H1 (cell line): ENCODE data around the gene CCDC178. TPM values are rescaled to one million over a fixed set of nuclear protein-coding genes. Genes with fewer than 3 reads are reported as not detected.

Source experiments
- CTCF ChIA-PET: fragments of 300-600 bp; sonication (Branson Sonifier 250); formaldehyde crosslinking; loops from one replicate; lab custom pipeline; 2021; ENCODE audit not compliant: partially characterized antibody; lab: Charles Lee
- POLR2A ChIA-PET: fragments of 300-600 bp; sonication (Branson Sonifier 250); formaldehyde crosslinking; loops from one replicate; lab custom pipeline; 2021; ENCODE audit warnings: inconsistent platforms; ENCODE audit not compliant: partially characterized antibody; lab: Charles Lee
- DNase-seq, 2 experiments: peaks; one replicate each; pipeline versions ENCODE4 v3.0.0 to v3.0.0-alpha.2; 2010 to 2022; ENCODE audit warnings: low spot score in 2 of 2, low read depth in 1 of 2, mixed read lengths in 1 of 2
- FAIRE-seq: peaks from 2 replicates; lab custom pipeline; 2011; peaks lifted over from hg19 to GRCh38; lab: Jason Lieb, UNC
- H2AFZ ChIP-seq: 2 replicates; pipeline ENCODE4 v1.8.1; 2012; ENCODE audit warnings: low read length, inconsistent platforms
- H2AK5ac ChIP-seq: 2 replicates; pipeline ENCODE4 v1.6.1; 2013; ENCODE audit warnings: low read depth, low read length
- H2BK120ac ChIP-seq: replicated peaks from 2 replicates; pipeline ENCODE3; 2013; ENCODE audit warnings: low read depth, low read length, inconsistent platforms
- H2BK12ac ChIP-seq: 2 replicates; pipeline ENCODE4 v1.6.1; 2013; ENCODE audit warnings: low read depth, low read length
- H2BK15ac ChIP-seq: 2 replicates; pipeline ENCODE4 v1.6.1; 2013; ENCODE audit warnings: low read length
- H2BK20ac ChIP-seq: 2 replicates; pipeline ENCODE4 v1.6.1; 2013; ENCODE audit warnings: low read length
- H2BK5ac ChIP-seq: 2 replicates; pipeline ENCODE4 v1.6.1; 2013; ENCODE audit warnings: low read depth, low read length
- H3K14ac ChIP-seq: 2 replicates; pipeline ENCODE4 v1.6.1; 2013; ENCODE audit warnings: inconsistent platforms; ENCODE audit not compliant: insufficient read length
- H3K18ac ChIP-seq: 2 replicates; pipeline ENCODE4 v1.6.1; 2013; ENCODE audit warnings: low read length; ENCODE audit errors: extremely low read depth
- H3K23ac ChIP-seq: 2 replicates; pipeline ENCODE4 v1.6.1; 2013; ENCODE audit warnings: inconsistent platforms; ENCODE audit not compliant: insufficient read length
- H3K23me2 ChIP-seq: 2 replicates; pipeline ENCODE4 v1.6.1; 2013; ENCODE audit warnings: low read depth, low read length
- H3K27ac ChIP-seq: 2 replicates; pipeline ENCODE4 v1.6.1; 2011; ENCODE audit warnings: low read depth, low read length, inconsistent platforms
- H3K27me3 ChIP-seq, 4 experiments: replicated peaks in 1 of 4; 1 replicate in 1 of 4; 2 replicates in 3 of 4; pipeline versions ENCODE4 v1.6.1 to v1.8.1; 2011 to 2013; ENCODE audit warnings: low read length in 3 of 4, mild to moderate bottlenecking in 3 of 4, inconsistent platforms in 2 of 4, mixed read lengths in 2 of 4, moderate library complexity in 1 of 4; ENCODE audit not compliant: control insufficient read depth in 3 of 4, insufficient read depth in 3 of 4; ENCODE audit errors: extremely low read depth in 1 of 4
- H3K36me3 ChIP-seq, 4 experiments: 2 replicates each; pipeline versions ENCODE4 v1.6.1 to v1.8.1; 2011 to 2013; ENCODE audit warnings: mild to moderate bottlenecking in 4 of 4, low read length in 3 of 4, moderate library complexity in 2 of 4, control low read depth in 1 of 4, inconsistent platforms in 1 of 4; ENCODE audit not compliant: insufficient read depth in 4 of 4, control insufficient read depth in 2 of 4
- H3K4ac ChIP-seq: replicated peaks from 2 replicates; pipeline ENCODE3; 2013; ENCODE audit warnings: low read length, low read depth, mixed read lengths, inconsistent platforms; ENCODE audit not compliant: insufficient read length
- H3K4me1 ChIP-seq, 4 experiments: replicated peaks in 1 of 4; 1 replicate in 1 of 4; 2 replicates in 3 of 4; pipeline versions ENCODE4 v1.6.1 to v1.8.1; 2011 to 2013; ENCODE audit warnings: low read length in 3 of 4, inconsistent platforms in 2 of 4, mixed read lengths in 1 of 4; ENCODE audit not compliant: insufficient read depth in 4 of 4, control insufficient read depth in 3 of 4
- H3K4me2 ChIP-seq, 2 experiments: 2 replicates each; pipeline versions ENCODE4 v1.6.1 to v1.8.1; 2011 to 2013; ENCODE audit warnings: low read depth in 2 of 2, low read length in 2 of 2, control low read depth in 1 of 2, inconsistent platforms in 1 of 2, mild to moderate bottlenecking in 1 of 2; ENCODE audit not compliant: insufficient read depth in 1 of 2
- H3K4me3 ChIP-seq, 4 experiments: fragments of 200-600, 300-600 bp in 1 of 4; sonication (generic), shearing (Covaris generic), sonication (Bioruptor Twin) in 1 of 4; 2 replicates each; pipeline versions ENCODE4 v1.5.1 to v1.8.1; 2011 to 2016; ENCODE audit warnings: low read length in 4 of 4, low read depth in 3 of 4, control low read depth in 2 of 4, inconsistent platforms in 2 of 4, mild to moderate bottlenecking in 2 of 4, mixed read lengths in 1 of 4, moderate library complexity in 1 of 4; ENCODE audit not compliant: insufficient read depth in 2 of 4; ENCODE audit errors: extremely low read depth in 1 of 4
- H3K56ac ChIP-seq: replicated peaks from 2 replicates; pipeline ENCODE3; 2013; ENCODE audit warnings: low read depth, mild to moderate bottlenecking, mixed read lengths, low read length, inconsistent platforms; ENCODE audit not compliant: insufficient read length
- H3K79me1 ChIP-seq: 2 replicates; pipeline ENCODE4 v1.6.1; 2013; ENCODE audit warnings: low read depth, low read length, control low read depth
- H3K79me2 ChIP-seq, 2 experiments: 2 replicates each; pipeline versions ENCODE4 v1.6.1 to v1.8.1; 2012 to 2013; ENCODE audit warnings: low read length in 2 of 2, mild to moderate bottlenecking in 2 of 2, inconsistent platforms in 1 of 2; ENCODE audit not compliant: insufficient read depth in 2 of 2, control insufficient read depth in 1 of 2
- H3K9ac ChIP-seq, 4 experiments: replicated peaks in 1 of 4; 1 replicate in 1 of 4; 2 replicates in 3 of 4; pipeline versions ENCODE4 v1.6.1 to v1.8.1; 2011 to 2013; ENCODE audit warnings: low read depth in 3 of 4, low read length in 3 of 4, control low read depth in 2 of 4, mild to moderate bottlenecking in 2 of 4, moderate library complexity in 2 of 4, inconsistent platforms in 1 of 4; ENCODE audit errors: extremely low read depth in 1 of 4
- H3K9me3 ChIP-seq, 2 experiments: 2 replicates each; pipeline versions ENCODE4 v1.6.1 to v1.8.1; 2012 to 2013; ENCODE audit warnings: mild to moderate bottlenecking in 2 of 2, moderate library complexity in 2 of 2, control low read depth in 1 of 2, inconsistent platforms in 1 of 2, low read depth in 1 of 2, low read length in 1 of 2, mixed read lengths in 1 of 2; ENCODE audit not compliant: insufficient read depth in 2 of 2
- H4K20me1 ChIP-seq, 2 experiments: replicated peaks in 1 of 2; 2 replicates each; pipeline versions ENCODE3 to v1.8.1; 2011 to 2013; ENCODE audit warnings: inconsistent platforms in 2 of 2, low read length in 2 of 2, mild to moderate bottlenecking in 1 of 2; ENCODE audit not compliant: insufficient read depth in 2 of 2, control insufficient read depth in 1 of 2
- H4K5ac ChIP-seq: 2 replicates; pipeline ENCODE4 v1.6.1; 2013; ENCODE audit warnings: low read length, low read depth, mixed read lengths, inconsistent platforms; ENCODE audit not compliant: insufficient read length
- H4K8ac ChIP-seq: 2 replicates; pipeline ENCODE4 v1.8.0; 2013; ENCODE audit warnings: mild to moderate bottlenecking, moderate library complexity, low read length, inconsistent platforms; ENCODE audit not compliant: insufficient read depth; ENCODE audit errors: extremely low read depth
- H4K91ac ChIP-seq: replicated peaks from 2 replicates; pipeline ENCODE3; 2013; ENCODE audit warnings: low read length, mixed read lengths, inconsistent platforms; ENCODE audit not compliant: insufficient read length
- WGBS, 2 experiments: shearing (Covaris generic) in 1 of 2; methylation state at CpG; one replicate each; pipeline versions ENCODE4 v1.1.6 to v1.1.7; 2013 to 2015; ENCODE audit warnings: low lambda C conversion rate in 2 of 2, mixed read lengths in 2 of 2, inconsistent platforms in 1 of 2, low coverage in 1 of 2, missing lambda C conversion rate in 1 of 2; ENCODE audit not compliant: insufficient replicate concordance in 2 of 2, insufficient coverage in 1 of 2, insufficient read length in 1 of 2; ENCODE audit errors: extremely low coverage in 1 of 2, missing lambda C conversion rate in 1 of 2; 5-methylcytosine and 5-hydroxymethylcytosine counted together
- polyA plus RNA-seq, 7 experiments: library from polyadenylated mRNA; depleted of rRNA in 3 of 7; stranded (reverse) in 5 of 7; unstranded in 2 of 7; fragments of >200 nt in 5 of 7; fragments of 200-250 nt in 2 of 7; gene quantifications; 1 replicate in 5 of 7; 2 replicates in 1 of 7; 4 replicates in 1 of 7; pipeline versions ENCODE4 v1.2.1 to v1.2.3, GENCODE V29; 2011 to 2013; ENCODE audit warnings: missing spikeins in 2 of 7, mixed read lengths in 2 of 7
- total RNA-seq: library from RNA; stranded (reverse); fragmentation: NEBNext Ultra II Directional; extraction: Animal tissue kit (Norgen Biotek cat#: 25700); gene quantifications from 2 replicates; pipeline ENCODE4 v1.2.1, GENCODE V29; 2021

Gene CCDC178
- total and polyA plus RNA-seq, 2 of the 8 experiments (the other 6 are each of a cell fraction or from before 2014, with no cell fraction given), result not detected

DNA sequence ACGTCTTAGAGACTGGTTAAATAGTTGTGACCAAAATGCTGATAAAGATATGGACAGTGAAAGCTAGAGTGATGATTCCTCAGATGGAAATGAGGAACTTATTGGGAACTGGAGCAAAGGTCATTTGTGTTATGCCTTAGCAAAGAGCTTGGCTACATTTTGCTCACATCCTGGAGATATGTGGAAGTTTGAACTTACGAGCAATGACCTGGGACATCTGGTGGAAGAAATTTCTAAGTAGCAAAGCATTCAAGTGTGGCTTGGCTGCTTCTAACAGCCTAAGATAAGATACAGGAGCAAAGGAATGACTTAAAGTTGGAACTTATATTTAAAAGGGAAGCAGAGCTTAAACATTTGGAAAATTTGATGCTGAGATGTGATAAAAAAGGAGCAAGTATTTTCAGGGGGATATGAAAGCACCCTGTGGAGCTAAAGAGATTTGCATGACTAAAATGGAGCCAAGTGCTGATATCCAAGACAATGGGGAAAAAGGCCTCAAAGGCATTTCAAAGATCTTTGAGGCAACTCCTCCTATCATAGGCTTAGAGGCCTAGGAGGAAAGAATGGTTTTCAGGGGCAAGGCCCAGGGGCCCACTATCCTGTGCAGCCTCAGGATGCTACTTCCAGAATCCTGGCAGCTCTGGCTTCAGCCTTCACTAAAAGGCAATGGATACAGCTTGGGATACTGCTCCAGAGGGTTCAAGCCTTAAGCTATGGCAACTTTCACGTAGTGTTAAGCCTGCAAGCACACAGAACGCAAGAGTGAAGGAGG lies 543.6 kb downstream of the CCDC178 start:
- H4K91ac ChIP-seq, result no peak overlapping the region
- no peak overlapping the region for H3K4ac ChIP-seq
- ChIA-PET CTCF (interaction anchor here (0.8 to 1.9 kb wide), 8 partner anchors 13 to 227 kb away, joined by 3 to 8 read pairs (median 4); no protein-coding TSS in a partner anchor), POLR2A (no interaction called here)
- no peaks in the 10 kb centered on the region for H3K79me1 ChIP-seq
- no peak overlapping the region for H3K4me2 ChIP-seq
- H4K20me1 ChIP-seq, result no peaks in the 10 kb centered on the region
- no peak overlapping the region for H2BK120ac ChIP-seq
- no peak for FAIRE-seq
- H3K23ac ChIP-seq, result no peak overlapping the region
- no peaks in the 10 kb centered on the region for H3K23me2 ChIP-seq
- no peaks in the 10 kb centered on the region for H3K79me2 ChIP-seq
- no peak overlapping the region for H2BK5ac ChIP-seq
- no peak overlapping the region for H3K4me3 ChIP-seq
- H3K27ac ChIP-seq, result no peak overlapping the region
- WGBS, 2 experiments, result 69% methylated on average over 4 of the region's 4 CpGs; no CpG with 5 or more reads in 1 of the 2 experiments
- H3K18ac ChIP-seq, result no peak overlapping the region
- no peak overlapping the region for H2AK5ac ChIP-seq
- H3K4me1 ChIP-seq, result no peaks in the 10 kb centered on the region
- H3K27me3 ChIP-seq, result no peaks in the 10 kb centered on the region
- H4K5ac ChIP-seq, result no peak overlapping the region
- no peak overlapping the region for H2AFZ ChIP-seq
- H4K8ac ChIP-seq, result no peak overlapping the region
- no peak overlapping the region for H2BK15ac ChIP-seq
- H3K9me3 ChIP-seq, result peaks cover 19 to 25% of the 10 kb centered on the region in 2 experiments
- DNase-seq, result no peak
- H2BK12ac ChIP-seq, result no peak overlapping the region
- no peak overlapping the region for H3K9ac ChIP-seq
- H3K36me3 ChIP-seq, result peaks cover 0 to 3% (median 0%) of the 10 kb centered on the region in 4 experiments; a peak in 1 of 8 replicates
- no peak overlapping the region for H3K56ac ChIP-seq
- no peak overlapping the region for H3K14ac ChIP-seq
- H2BK20ac ChIP-seq, result no peak overlapping the region
